A549 (cell line): ENCODE results near the gene ARHGAP23.

Experiments
- JUN ChIP-seq, 2 experiments: fragments of >200 bp; sonication (Bioruptor Twin); formaldehyde crosslinking; IDR thresholded peaks; 2 replicates in 1 of 2; 3 replicates in 1 of 2; pipeline ENCODE4 v1.6.1; 2016 to 2017
- RAD21 ChIP-seq, 2 experiments: fragments of >200 bp in 1 of 2; sonication (Bioruptor Twin) in 1 of 2; formaldehyde crosslinking in 1 of 2; IDR thresholded peaks in 1 of 2; conservative IDR thresholded peaks in 1 of 2; 2 replicates in 1 of 2; 3 replicates in 1 of 2; pipeline ENCODE4 v1.6.1; 2012 to 2018; ENCODE audit warnings: inconsistent platforms in 1 of 2
- USF2 ChIP-seq: fragments of 450-650 bp; IDR thresholded peaks from 2 replicates; pipeline ENCODE4 v1.6.1; 2014; ENCODE audit warnings: antibody characterized with exemption

- TF ChIP-seq USF2 (no peak), JUN (IDR thresholded peaks at IDR 0.05) (no peak), RAD21 (conservative IDR thresholded peaks at IDR 0.05 in 1 of 2, IDR thresholded peaks at IDR 0.05 in 1 of 2) (no peak)
Observed at GRCh38 chr17:38554430-38555350, 126.4 kb downstream of the ARHGAP23 start.
